Stimulated activated CD4-positive, alpha-beta T cell treated with anti-CD3 and anti-CD28 coated beads, Interleukin-1b, Interleukin-23, amount 100 ng/mL, for 1 hour (primary cell): ENCODE measurements around the gene CHURC1.

ENCODE experiments used
- DNase-seq, 2 donors: peaks; one replicate each; pipeline ENCODE4 v3.0.0-alpha.2; 2020; ENCODE audit warnings: low read depth in 2 of 2

The CHURC1 gene

GRCh38 chr14:64956697-64957406 lies 42.6 kb downstream of the CHURC1 start:
- no peak for DNase-seq

- DNase-seq = no peak
Measured at GRCh38 chr14:64958201-64958600, 43.9 kb downstream of the CHURC1 start.

- DNase-seq = no peak
Measured at GRCh38 chr14:64958743-64959142, 44.5 kb downstream of the CHURC1 start.

- DNase-seq = no peak
Measured at GRCh38 chr14:64960762-64961276, 46.6 kb downstream of the CHURC1 start.

- DNase-seq = no peak
Measured at GRCh38 chr14:64963611-64964010, 49.4 kb downstream of the CHURC1 start.

- no peak for DNase-seq
Measured at GRCh38 chr14:64965356-64966000, 51.2 kb downstream of the CHURC1 start.

- no peak for DNase-seq
Measured at GRCh38 chr14:64966976-64967375, 52.7 kb downstream of the CHURC1 start.

GRCh38 chr14:64968167-64968566 lies 53.9 kb downstream of the CHURC1 start:
- no peak for DNase-seq

- no peak for DNase-seq
Measured at GRCh38 chr14:64968651-64969050, 54.4 kb downstream of the CHURC1 start.

- DNase-seq = no peak
Measured at GRCh38 chr14:64970041-64970440, 55.8 kb downstream of the CHURC1 start.

- no peak for DNase-seq
Measured at GRCh38 chr14:64970776-64971477, 56.7 kb downstream of the CHURC1 start.

- DNase-seq = no peak
Measured at GRCh38 chr14:64971491-64971942, 57.3 kb downstream of the CHURC1 start.

- no peak for DNase-seq
Measured at GRCh38 chr14:64971943-64972791, 57.9 kb downstream of the CHURC1 start, which contains the start of gene RAB15. Gene RAB15, minus strand, starts transcription at chr14:64972336. Its CDS starts 260 bp downstream, at chr14:64972076.

- no peak for DNase-seq
Measured at GRCh38 chr14:64973026-64973442, 58.8 kb downstream of the CHURC1 start.

GRCh38 chr14:64973826-64974225 lies 59.6 kb downstream of the CHURC1 start:
- DNase-seq = no peak

GRCh38 chr14:64974563-64974962 lies 60.3 kb downstream of the CHURC1 start:
- DNase-seq = no peak

- no peak for DNase-seq
Measured at GRCh38 chr14:64979336-64980074, 65.2 kb downstream of the CHURC1 start.

- DNase-seq = no peak
Measured at GRCh38 chr14:64983439-64984310, 69.4 kb downstream of the CHURC1 start.
